Nephron progenitor cell (in vitro differentiated cells): Measurements from ENCODE around the gene C9orf72.

Experiments
- DNase-seq: peaks from one replicate; pipeline ENCODE4 v3.0.0; 2021
- H3K27ac Mint-ChIP-seq: 2 replicates; pipeline ENCODE4 v1.8.0; 2021; ENCODE audit warnings: mild to moderate bottlenecking, moderate library complexity, mixed read lengths
- H3K27me3 Mint-ChIP-seq: 2 replicates; pipeline ENCODE4 v1.8.0; 2021; ENCODE audit warnings: mild to moderate bottlenecking, low read depth, mixed read lengths; ENCODE audit not compliant: poor library complexity
- H3K36me3 Mint-ChIP-seq: 2 replicates; pipeline ENCODE4 v1.8.0; 2021; ENCODE audit warnings: low read depth, mixed read lengths
- H3K4me1 Mint-ChIP-seq: 2 replicates; pipeline ENCODE4 v1.8.0; 2021; ENCODE audit warnings: mixed read lengths
- H3K4me3 Mint-ChIP-seq: 2 replicates; pipeline ENCODE4 v1.8.0; 2021; ENCODE audit warnings: mild to moderate bottlenecking, moderate library complexity, mixed read lengths
- H3K9me3 Mint-ChIP-seq: 2 replicates; pipeline ENCODE4 v1.8.0; 2021; ENCODE audit warnings: mild to moderate bottlenecking, moderate library complexity, mixed read lengths
- CTCF ChIP-seq: fragments of 200-600 bp; sonication (generic); IDR thresholded peaks from 2 replicates; pipeline ENCODE4 v1.5.0; 2021; ENCODE audit warnings: antibody characterized with exemption

Gene C9orf72

GRCh38 chr9:27499451-27499850, 73.8 kb downstream of the C9orf72 start:
- H3K4me1 Mint-ChIP-seq = peaks cover 50% of the 10 kb centered on the region
- DNase-seq = no peak
- TF ChIP-seq CTCF = no peak
- H3K9me3 Mint-ChIP-seq = peaks cover 20% of the 10 kb centered on the region
- H3K36me3 Mint-ChIP-seq = peaks cover 22% of the 10 kb centered on the region
- no peaks in the 10 kb centered on the region for H3K27me3 Mint-ChIP-seq
- no peak overlapping the region for H3K27ac Mint-ChIP-seq
- H3K4me3 Mint-ChIP-seq = no peak overlapping the region

DNA sequence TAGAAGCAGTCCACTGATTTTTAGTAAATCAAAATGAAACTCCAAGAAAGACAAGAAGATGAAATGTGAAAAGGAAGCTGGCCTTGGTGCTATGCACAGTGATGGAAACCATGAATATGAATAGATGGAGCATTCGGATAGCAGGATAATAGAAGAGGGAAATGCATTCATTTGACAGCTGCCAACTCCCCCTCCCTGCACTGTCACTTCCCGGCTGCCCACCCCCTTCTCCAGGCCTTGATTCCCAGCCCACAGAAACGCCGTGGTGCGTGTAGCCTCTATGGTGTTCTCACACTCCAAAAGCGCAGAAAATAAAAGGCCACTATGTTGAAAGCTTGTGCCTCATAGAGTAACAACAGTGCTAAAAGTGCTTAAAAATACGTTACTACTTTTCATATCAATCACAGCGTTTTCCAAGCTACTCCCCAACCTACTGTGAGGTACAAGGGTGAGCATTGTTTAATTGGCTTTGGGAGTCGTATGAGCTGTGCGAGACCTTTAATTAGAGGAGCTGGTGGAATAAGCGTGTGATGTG, 75.3 kb downstream of the C9orf72 start:
- Mint-ChIP-seq H3K9me3 (peaks cover 27% of the 10 kb centered on the region), H3K36me3 (peaks cover 27% of the 10 kb centered on the region), H3K27ac (peak overlapping the region; percentile 16), H3K4me3 (peak overlapping the region; percentile 28), H3K27me3 (no peaks in the 10 kb centered on the region), H3K4me1 (peaks cover 37% of the 10 kb centered on the region)
- DNase-seq = peak; percentile 28
- TF ChIP-seq CTCF = no peak
